Smooth muscle cell of the umbilical artery (primary cell): Measurements from ENCODE around the gene CYP19A1. TPM values are rescaled to one million over a fixed set of nuclear protein-coding genes. Genes with fewer than 3 reads are reported as not detected.

Experiments
- total RNA-seq: library from RNA; depleted of rRNA; stranded (reverse); fragments of >200 nt; gene quantifications from 2 replicates; pipeline ENCODE4 v1.2.3, GENCODE V29; 2014

CYP19A1 gene
- total RNA-seq, result not detected in 2 replicates

DNA sequence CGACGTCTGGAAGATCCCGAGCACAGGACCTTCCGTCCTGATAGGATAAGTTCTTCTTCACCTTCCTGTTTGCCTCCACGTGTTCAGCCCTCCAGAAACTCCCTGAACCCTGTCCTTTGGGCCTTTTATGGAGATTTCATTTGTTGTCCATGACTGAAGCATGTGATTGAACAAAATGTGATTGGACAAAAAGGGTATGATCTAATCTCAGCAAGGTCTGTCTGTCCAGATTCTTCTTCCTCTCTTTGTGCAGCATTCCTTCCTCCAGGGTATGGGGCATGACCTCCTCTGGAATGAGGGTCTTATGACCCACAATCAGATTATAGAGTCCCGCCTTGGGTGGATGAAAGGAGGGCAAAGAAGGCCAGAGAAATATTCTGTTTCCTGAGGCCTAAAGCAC is at the start of gene CYP19A1:
TSS of gene CYP19A1 (minus strand) at position 101 of the 400 bp plus-strand sequence. CDS start 95,684 bp downstream, outside the sequence.

GRCh38 chr15:51341366-51342226 is 3.2 kb upstream of the CYP19A1 start, which contains the start of gene GLDN:
GLDN (plus strand) TSS chr15:51341655; CDS start chr15:51341685, 30 bp downstream.

Other genes starting within 250 kb of the CYP19A1 start
- 1.2 and 6.6 TPM in 2 replicates for gene TNFAIP8L3, start 243.7 kb downstream of the CYP19A1 start, total RNA-seq
- under 0.01 TPM in 1 of 2 replicates, not detected in the other for gene GLDN, start 3.1 kb upstream of the CYP19A1 start, total RNA-seq